A673 (cell line): ENCODE results near the gene PRMT9. TPM values are rescaled to one million over a fixed set of nuclear protein-coding genes. Genes with fewer than 3 reads are reported as not detected.
A peak's percentile ranks its signal among the peaks of the same experiment; 100 is the strongest.

Experiments
- BruUV-seq: library from RNA; stranded (reverse); fragments of 400-500 nt; replicated peaks from 2 replicates; lab custom pipeline; 2021; lab: Mats Ljungman, UMichigan
- CTCF ChIA-PET: fragments of 300-600 bp; sonication (Branson Sonifier 250); formaldehyde crosslinking; loops from one replicate; lab custom pipeline; 2022; ENCODE audit warnings: antibody characterized with exemption; lab: Charles Lee
- POLR2A ChIA-PET: fragments of 300-600 bp; sonication (Branson Sonifier 250); formaldehyde crosslinking; loops from one replicate; lab custom pipeline; 2022; ENCODE audit warnings: antibody characterized with exemption; ENCODE audit not compliant: low non-redundant PET; lab: Charles Lee
- DNase-seq: peaks from one replicate; pipeline ENCODE4 v3.0.0-alpha.2; 2015; ENCODE audit warnings: low spot score
- H3K27ac ChIP-seq: fragments of 200-600 bp; sonication (generic); 2 replicates; pipeline ENCODE4 v1.5.1; 2016; ENCODE audit warnings: mixed run types, low read depth, mild to moderate bottlenecking, mixed read lengths, antibody characterized with exemption, low read length; ENCODE audit not compliant: poor library complexity, severe bottlenecking
- H3K27me3 ChIP-seq: fragments of 200-600 bp; sonication (generic); replicated peaks from 2 replicates; pipeline ENCODE4 v1.6.1; 2017; ENCODE audit warnings: mixed run types, low read depth, mild to moderate bottlenecking, mixed read lengths, antibody characterized with exemption, low read length; ENCODE audit not compliant: insufficient read depth, poor library complexity
- H3K36me3 ChIP-seq: fragments of 200-600 bp; sonication (generic); 2 replicates; pipeline ENCODE4 v1.6.1; 2016; ENCODE audit warnings: mixed run types, mild to moderate bottlenecking, mixed read lengths, antibody characterized with exemption, low read length; ENCODE audit not compliant: insufficient read depth, poor library complexity, severe bottlenecking
- H3K4me1 ChIP-seq: fragments of 200-600 bp; sonication (generic); 2 replicates; pipeline ENCODE4 v1.6.1; 2017; ENCODE audit warnings: mixed run types, mild to moderate bottlenecking, mixed read lengths, antibody characterized with exemption, low read length; ENCODE audit not compliant: insufficient read depth, poor library complexity, severe bottlenecking
- H3K4me3 ChIP-seq: fragments of 200-600 bp; sonication (generic); 2 replicates; pipeline ENCODE4 v1.5.1; 2016; ENCODE audit warnings: low read depth, mixed run types, mild to moderate bottlenecking, mixed read lengths, low read length; ENCODE audit not compliant: poor library complexity, severe bottlenecking
- H3K9me3 ChIP-seq: fragments of 200-600 bp; sonication (generic); 2 replicates; pipeline ENCODE4 v1.6.1; 2016; ENCODE audit warnings: mixed run types, low read depth, mild to moderate bottlenecking, mixed read lengths, antibody characterized with exemption, low read length; ENCODE audit not compliant: poor library complexity, severe bottlenecking
- EZH2 ChIP-seq: fragments of 200-600 bp; sonication (generic); IDR thresholded peaks from 2 replicates; pipeline ENCODE4 v1.6.1; 2017; ENCODE audit warnings: borderline replicate concordance, low read depth, mild to moderate bottlenecking, mixed read lengths, antibody characterized with exemption, low read length; ENCODE audit not compliant: poor library complexity, severe bottlenecking
- intact Hi-C: fragments of 100-400 bp; cut with micrococcal nuclease; formaldehyde crosslinking; loops from one replicate; pipeline ENCODE4 v1.10.0; 2022; ENCODE audit not compliant: unreplicated experiment
- total RNA-seq: library from RNA; stranded (reverse); gene quantifications from 2 replicates; pipeline ENCODE4 v1.2.3, GENCODE V29; 2021
- TF ChIP-seq, protein P1 (sequence below): fragments of 300-800, 200-600 bp; sonication (generic); conservative IDR thresholded peaks from 2 replicates; pipeline ENCODE4 v1.5.1; 2017; ENCODE audit warnings: low read depth, mild to moderate bottlenecking, antibody characterized with exemption, low read length, moderate library complexity, mixed read lengths

The PRMT9 gene
- total RNA-seq, 1 experiment from 2014 or later = 11.2 TPM

DNA sequence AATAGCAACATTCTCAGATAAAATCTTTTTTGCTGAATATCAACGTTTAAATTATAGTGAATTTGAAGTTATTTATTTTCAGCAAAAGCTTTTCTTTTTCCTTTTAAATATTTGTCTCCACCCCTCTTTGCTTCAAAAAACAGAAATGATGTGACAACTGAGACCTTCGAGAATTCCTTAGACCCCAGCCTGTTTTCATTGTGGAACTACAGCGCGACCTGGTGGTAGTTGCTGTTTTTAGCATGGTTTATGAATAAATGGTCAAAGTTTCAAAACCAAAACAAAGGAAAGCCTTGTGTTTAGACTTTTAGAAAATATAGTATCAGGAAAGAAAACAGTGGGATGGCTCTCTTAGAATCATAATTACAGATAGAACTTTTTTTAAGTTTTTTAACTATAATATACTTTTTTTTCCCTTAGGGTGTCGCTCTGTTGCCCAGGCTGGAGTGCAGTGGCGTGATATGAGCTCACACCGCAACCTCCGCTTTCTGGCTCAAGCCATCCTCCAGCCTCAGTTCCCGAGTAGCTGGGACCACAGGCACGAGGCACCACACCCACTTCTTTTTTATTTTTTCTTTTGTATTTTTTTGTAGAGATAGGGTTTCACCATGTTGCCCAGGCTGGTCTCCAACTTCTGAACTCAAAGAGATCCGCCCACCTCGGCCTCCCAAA is 93.6 kb downstream of the PRMT9 start:
- Histone ChIP-seq H3K27me3 (no peaks in the 10 kb centered on the region), H3K9me3 (no peaks in the 10 kb centered on the region), H3K4me1 (peaks cover 10% of the 10 kb centered on the region), H3K36me3 (no peaks in the 10 kb centered on the region), H3K27ac (no peak overlapping the region), H3K4me3 (no peak overlapping the region)
- peak; percentile 87 for DNase-seq
- ChIA-PET CTCF (interaction anchor here (0.6 to 1.6 kb wide), 4 partner anchors 72 to 651 kb away, joined by 4 to 10 read pairs (median 6); no protein-coding TSS in a partner anchor), POLR2A (no interaction called here)
- no TSS peak for BruUV-seq
- TF ChIP-seq EZH2 = no peak
- TF ChIP-seq, protein P1, sequence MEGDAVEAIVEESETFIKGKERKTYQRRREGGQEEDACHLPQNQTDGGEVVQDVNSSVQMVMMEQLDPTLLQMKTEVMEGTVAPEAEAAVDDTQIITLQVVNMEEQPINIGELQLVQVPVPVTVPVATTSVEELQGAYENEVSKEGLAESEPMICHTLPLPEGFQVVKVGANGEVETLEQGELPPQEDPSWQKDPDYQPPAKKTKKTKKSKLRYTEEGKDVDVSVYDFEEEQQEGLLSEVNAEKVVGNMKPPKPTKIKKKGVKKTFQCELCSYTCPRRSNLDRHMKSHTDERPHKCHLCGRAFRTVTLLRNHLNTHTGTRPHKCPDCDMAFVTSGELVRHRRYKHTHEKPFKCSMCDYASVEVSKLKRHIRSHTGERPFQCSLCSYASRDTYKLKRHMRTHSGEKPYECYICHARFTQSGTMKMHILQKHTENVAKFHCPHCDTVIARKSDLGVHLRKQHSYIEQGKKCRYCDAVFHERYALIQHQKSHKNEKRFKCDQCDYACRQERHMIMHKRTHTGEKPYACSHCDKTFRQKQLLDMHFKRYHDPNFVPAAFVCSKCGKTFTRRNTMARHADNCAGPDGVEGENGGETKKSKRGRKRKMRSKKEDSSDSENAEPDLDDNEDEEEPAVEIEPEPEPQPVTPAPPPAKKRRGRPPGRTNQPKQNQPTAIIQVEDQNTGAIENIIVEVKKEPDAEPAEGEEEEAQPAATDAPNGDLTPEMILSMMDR = peak; percentile 84
- intact Hi-C loops = loop anchor here (1.0 to 5.0 kb wide), 4 partner anchors 170 to 673 kb away; no protein-coding TSS in a partner anchor

DNA sequence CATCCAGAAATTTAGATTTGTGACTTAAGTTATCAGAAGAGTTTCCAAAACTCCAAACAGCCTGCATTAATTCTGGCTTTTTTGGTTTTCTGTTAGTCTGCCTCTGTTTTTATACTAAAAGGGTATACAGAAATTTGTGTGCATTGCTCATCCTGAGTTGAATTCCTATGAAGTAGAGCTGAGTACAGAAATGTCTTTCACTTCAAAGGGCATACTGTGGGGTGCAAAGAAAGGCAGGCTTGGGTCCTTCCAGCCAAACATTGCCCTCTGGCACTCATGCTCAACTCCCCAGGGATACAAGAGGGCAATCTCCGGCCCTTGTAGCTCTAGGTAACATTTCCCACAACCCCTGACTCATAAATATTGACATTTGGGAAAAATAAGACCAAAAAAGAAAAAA is 94.4 kb downstream of the PRMT9 start:
- no peak for TF ChIP-seq EZH2
- TF ChIP-seq, protein P1 = no peak
- Histone ChIP-seq H3K4me3 (no peak overlapping the region), H3K9me3 (no peaks in the 10 kb centered on the region), H3K36me3 (no peaks in the 10 kb centered on the region), H3K27ac (peak overlapping the region; percentile 46), H3K27me3 (no peaks in the 10 kb centered on the region), H3K4me1 (peaks cover 10% of the 10 kb centered on the region)
- BruUV-seq = no TSS peak
- ChIA-PET POLR2A (no interaction called here), CTCF (interaction anchor here (1.4 to 1.6 kb wide), 2 partner anchors 429 to 571 kb away, joined by 9 to 10 read pairs; no protein-coding TSS in a partner anchor)
- intact Hi-C loops = loop anchor here (5.0 kb wide), 1 partner anchor 572 kb away; no protein-coding TSS in a partner anchor
- DNase-seq = no peak

Other genes starting within 250 kb of the PRMT9 start
- 16.1 and 23.9 TPM in 2 replicates for gene EDNRA, start 203.1 kb downstream of the PRMT9 start, total RNA-seq
- 36.3 and 38.7 TPM in 2 replicates for gene TMEM184C, start 66.8 kb downstream of the PRMT9 start, total RNA-seq
- gene ARHGAP10, start 47.9 kb upstream of the PRMT9 start, total RNA-seq = 4.3 and 4.8 TPM in 2 replicates